HPDE6-E6E7 (cell line): ENCODE results near the gene MGMT.
A peak's percentile ranks its signal among the peaks of the same experiment; 100 is the strongest.

Source experiments
- DNase-seq: peaks from one replicate; pipeline ENCODE4 v3.0.0; 2011; ENCODE audit warnings: missing footprints; ENCODE audit errors: extremely low spot score

The MGMT gene

GRCh38 chr10:129544205-129545202 is 77.5 kb downstream of the MGMT start:
- DNase-seq: no peak

DNA sequence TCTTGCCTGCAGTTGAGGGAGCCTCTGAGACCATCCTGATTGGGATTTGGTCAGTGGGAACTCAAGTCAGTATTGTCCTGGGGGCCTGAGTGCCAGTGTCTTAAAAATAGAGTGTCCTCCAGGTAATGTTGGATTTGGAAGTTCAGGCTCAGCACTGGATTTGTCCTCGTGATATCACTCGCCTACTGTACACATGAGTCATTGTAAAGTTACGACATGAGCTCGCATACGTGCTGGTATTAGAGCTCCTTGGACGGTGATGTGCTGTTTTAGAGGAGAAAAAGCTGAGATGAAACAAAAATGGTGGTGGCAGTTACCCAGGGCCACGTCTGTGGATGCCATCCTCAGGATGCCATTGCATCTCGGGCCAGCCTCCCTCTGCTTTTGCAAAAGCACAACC is 78.2 kb downstream of the MGMT start:
- DNase-seq: peak; percentile 4

DNA sequence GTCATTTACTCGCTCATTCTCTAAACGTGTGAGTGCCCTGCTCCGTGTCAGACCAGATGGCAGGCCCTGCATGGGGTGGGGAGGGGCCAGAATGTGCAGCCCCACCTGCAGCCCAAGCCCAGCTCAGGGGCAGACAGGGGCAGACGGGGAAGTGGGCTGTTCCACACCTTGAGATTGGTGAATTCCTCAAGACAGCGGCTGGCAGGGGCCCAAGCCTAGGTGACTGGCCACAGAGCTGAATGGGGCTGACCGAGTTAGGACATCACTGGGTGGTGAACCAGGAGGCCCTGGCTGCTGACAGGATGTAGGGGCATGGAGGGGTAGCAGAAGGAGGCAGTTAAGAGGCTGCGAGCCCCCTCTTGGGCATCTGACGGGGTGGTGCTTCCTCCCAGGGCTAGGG is 79.1 kb downstream of the MGMT start:
- no peak for DNase-seq

- DNase-seq: no peak
Observed at GRCh38 chr10:129547608-129548007, 80.6 kb downstream of the MGMT start.

DNA sequence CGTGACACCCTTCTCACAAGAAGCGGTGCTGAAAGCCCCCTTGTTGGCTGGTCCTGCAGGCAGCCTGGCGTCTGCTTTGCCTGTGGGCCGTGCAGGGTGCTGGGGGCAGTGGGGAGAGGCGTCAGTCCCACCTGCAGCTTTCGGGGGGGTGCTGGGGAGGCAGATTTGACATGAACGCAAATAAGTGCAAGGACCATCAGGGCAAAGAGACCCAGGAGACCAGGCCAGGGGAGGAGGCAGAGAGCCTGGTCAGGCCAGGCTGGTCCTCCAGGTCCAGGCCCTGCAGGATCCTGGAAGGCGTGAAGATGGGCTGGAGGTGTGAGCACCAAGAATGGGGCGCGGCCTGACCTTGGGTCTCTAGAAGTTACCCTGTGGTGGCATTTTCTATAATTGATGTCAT is 81.6 kb downstream of the MGMT start:
- no peak for DNase-seq

GRCh38 chr10:129550076-129550475 is 83.0 kb downstream of the MGMT start:
- DNase-seq: no peak

- no peak for DNase-seq
Observed at GRCh38 chr10:129550658-129551057, 83.6 kb downstream of the MGMT start.

DNA sequence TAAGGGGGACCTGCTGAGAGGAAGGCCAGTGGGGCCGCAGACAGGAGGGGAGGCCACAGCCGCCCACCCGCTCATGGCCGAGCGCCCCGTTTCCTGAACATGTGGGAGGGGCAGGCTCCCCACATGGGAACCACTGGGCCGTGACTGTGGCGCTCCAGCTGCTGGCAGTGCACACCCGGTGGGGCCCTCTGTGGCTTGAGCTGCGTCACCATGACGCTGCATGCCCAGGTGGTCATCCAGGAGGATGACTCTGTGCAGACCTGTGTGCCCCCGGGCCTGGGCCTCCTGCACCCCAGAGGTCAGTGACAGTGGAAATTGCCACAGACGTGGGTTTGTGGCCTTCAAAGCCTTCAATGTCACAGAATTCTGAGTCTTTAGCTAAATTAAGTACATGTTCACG is 85.1 kb downstream of the MGMT start:
- no peak for DNase-seq

GRCh38 chr10:129553928-129554327 is 86.9 kb downstream of the MGMT start:
- no peak for DNase-seq

GRCh38 chr10:129556316-129556715 is 89.3 kb downstream of the MGMT start:
- no peak for DNase-seq

GRCh38 chr10:129560361-129560760 is 93.3 kb downstream of the MGMT start:
- no peak for DNase-seq

GRCh38 chr10:129562487-129562886 is 95.4 kb downstream of the MGMT start:
- no peak for DNase-seq

GRCh38 chr10:129564923-129565322 is 97.9 kb downstream of the MGMT start:
- DNase-seq: no peak

DNA sequence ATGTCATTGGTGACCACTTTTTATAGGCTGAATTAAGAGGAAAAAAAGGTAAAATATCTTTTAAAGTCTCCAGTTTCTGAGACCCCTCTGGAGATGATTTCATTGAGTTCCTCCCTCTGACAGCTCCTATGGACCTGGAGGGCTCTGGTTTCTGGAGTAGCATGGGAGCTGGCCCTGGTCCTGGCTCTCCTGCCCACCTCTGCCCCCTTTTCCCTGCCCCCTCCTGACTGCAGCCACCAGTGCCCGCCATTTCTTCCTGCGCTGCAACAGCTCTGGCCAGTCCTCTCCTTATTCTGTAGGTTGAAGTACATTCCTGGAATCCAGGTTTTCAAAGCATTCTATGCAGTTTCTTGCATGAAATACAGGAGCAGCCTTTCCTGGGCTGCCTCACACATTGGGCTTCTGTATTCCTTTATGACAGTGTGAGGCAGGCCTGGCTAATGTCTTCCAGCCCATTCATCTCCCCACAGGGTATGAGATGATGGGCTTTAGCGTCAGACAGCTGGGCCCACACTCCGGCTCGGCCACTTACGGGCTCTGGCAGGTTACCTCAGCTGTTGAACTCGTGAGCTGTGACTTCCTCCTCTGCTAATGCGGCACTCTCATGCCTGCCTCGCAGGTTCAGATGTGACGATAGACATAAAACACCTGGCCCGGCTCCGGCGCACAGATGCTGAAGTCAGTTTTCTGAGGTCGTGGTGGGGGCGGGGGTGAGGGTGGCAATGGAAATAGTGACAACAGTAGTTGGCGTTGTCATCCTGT is 101.7 kb downstream of the MGMT start:
- DNase-seq: no peak

DNA sequence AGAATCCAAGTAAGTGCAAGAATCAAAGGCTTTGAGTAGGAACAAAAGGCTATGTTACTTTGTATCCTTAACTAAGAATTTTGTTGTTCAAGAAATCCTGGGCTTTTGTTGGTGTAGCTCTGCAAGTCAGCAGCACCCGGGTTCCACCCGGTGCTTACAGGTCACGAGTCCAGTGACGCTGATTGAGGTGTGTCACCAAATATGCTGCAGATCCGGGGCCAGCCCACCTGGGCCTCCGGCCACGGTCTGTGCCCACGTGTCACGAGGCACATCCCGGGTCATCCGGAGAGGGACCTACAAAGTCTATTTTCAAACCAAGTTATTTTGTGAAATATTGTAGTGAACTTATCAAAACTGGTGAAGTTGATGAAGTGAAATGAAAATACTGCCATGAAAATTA is 103.1 kb downstream of the MGMT start:
- DNase-seq: no peak

- no peak for DNase-seq
Observed at GRCh38 chr10:129579228-129579627, 112.2 kb downstream of the MGMT start.

- no peak for DNase-seq
Observed at GRCh38 chr10:129580010-129580409, 113.0 kb downstream of the MGMT start.

GRCh38 chr10:129580901-129581300 is 113.9 kb downstream of the MGMT start:
- no peak for DNase-seq

- no peak for DNase-seq
Observed at GRCh38 chr10:129581827-129582411, 114.9 kb downstream of the MGMT start.

DNA sequence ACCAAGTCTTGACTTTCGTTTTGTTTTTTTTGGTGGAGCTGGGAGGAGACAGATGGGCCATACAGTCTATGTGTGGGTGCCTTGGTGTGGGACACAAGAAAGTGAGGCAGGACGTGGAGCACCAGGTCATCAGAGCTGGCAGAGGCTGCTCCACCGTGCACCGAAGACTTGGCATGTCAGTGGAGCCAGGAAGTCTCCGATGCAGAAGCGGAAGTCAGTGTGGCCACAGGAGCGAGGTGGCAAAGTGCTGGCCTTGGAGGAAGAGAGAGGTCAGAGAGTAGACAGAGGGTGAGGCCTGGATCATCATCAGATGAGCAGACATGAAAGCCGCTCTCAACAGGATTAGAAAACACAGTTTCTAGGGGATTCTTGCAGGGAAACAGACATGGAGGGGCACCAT is 116.8 kb downstream of the MGMT start:
- no peak for DNase-seq

DNA sequence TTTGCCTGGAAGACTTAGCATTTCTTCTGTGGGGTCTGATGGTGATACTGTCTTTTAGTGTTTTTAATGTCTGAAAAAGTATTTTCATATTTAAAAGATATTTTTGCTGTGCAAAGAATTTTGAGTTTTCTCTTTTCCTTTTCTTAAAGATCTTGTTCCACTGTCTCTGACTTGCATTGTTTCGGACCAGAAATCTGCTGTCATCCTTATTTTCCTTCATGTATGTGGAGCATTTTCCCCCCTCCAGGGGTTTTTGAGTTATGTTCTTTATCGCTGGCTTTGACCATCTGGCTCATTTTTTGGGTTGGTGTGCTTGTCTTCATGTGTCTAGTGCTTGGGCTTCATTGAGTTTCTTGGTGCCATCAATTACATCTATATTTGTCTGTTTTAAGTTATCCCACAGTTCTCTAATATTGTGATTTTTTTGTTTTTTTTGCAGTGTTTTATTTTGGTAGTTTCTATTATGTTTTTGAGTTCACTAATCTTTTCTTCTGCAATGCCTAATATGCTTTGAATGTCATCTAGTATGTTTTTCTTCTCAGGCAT is 119.9 kb downstream of the MGMT start:
- DNase-seq: no peak

DNA sequence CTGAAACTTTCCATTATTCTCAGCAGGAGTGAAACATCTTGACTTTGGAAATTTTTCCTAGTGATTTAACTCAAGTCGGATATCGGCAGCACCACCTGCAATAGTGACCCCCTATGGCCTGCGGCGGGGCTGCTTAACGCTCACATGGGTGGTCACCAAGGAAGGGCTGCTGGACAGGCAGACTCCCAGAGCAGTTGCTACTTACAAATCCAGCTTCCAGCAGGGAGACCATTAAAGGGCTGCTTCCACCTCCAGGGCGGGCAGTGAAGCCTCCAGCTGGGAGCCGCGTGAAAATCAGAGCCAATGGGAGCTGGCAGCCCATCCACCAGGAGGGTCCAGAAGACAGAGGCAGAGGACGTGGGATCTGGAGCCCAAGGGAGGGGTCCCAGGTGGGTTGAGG is 122.5 kb downstream of the MGMT start:
- DNase-seq: no peak
